ENCODE data around the gene MAZ.

- peak; percentile 7; the same call in 1 of the 2 replicates for TF ChIP-seq POLR2AphosphoS5 (IDR thresholded peaks at IDR 0.05; ENCODE audit: low read depth, low read length)
- TF ChIP-seq SUZ12 (IDR thresholded peaks at IDR 0.05; ENCODE audit: low read length): no peak
- TF ChIP-seq CTCF (IDR thresholded peaks at IDR 0.05; ENCODE audit: control extremely low read depth in 1 of 3, insufficient read depth in 1 of 3, low read depth in 1 of 3, low read length in 3 of 3): no peak
- TF ChIP-seq EP300 (IDR thresholded peaks at IDR 0.05; ENCODE audit: borderline replicate concordance in 1 of 2, low read depth in 2 of 2, low read length in 2 of 2): no peak
- TF ChIP-seq RXRA (IDR thresholded peaks at IDR 0.05; ENCODE audit: insufficient read depth, low read depth, low read length): no peak
Measured at GRCh38 chr16:29806099-29806579, at the start of gene MAZ.

Data from H1 (cell line).